Measurements from ENCODE around the gene DDX1.

DNA sequence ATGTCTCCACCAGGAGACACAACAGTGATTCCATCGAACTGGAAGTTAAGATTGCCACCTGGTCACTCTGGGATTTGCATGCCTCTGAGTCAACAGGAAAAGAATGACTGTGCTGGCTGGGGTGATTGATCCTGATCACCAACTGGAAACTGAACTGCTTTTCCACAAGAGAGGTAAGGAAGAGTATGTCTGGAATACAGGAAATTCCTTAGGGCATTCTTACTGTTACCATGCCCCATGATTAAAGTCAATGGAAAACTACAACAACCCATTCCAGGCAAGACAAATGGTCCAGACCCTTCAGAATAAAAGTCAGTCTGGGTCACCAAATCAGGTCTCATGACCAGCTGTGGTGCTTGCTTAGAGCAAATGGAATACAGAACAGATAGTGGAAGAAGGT lies 12.0 kb upstream of the DDX1 start:
- TF ChIP-seq CTCF (IDR thresholded peaks at IDR 0.05) = no peak
- TF ChIP-seq POLR2A (IDR thresholded peaks at IDR 0.05) = no peak

Measured in ovary (tissue), 3 donors.